ENCODE data around the gene GABPB2. TPM values are rescaled to one million over a fixed set of nuclear protein-coding genes. Genes with fewer than 3 reads are reported as not detected.

GABPB2 gene
- total RNA-seq, 1 donor from 2014 or later = 12.4 TPM

DNA sequence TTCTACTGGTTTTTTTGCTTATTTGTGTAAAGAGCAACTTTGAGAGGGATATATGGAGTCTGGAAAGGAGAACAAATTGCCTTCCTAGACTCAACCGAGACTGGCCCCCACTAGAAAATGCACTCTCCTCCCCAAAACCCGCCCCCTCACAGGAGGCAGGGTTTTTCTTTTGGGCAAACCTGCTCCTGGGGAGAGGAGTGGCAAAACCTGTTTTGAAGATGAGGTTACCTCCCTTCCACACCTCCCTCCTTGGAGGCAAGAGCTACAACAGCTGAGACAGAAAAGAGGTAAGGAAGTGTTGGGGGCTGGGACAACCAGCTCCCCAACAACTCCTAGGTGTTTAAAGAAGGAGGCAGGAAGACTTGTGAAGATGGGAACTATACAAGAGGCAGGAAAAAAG lies 34.2 kb upstream of the GABPB2 start, which contains the start of gene BNIPL:
Gene BNIPL (plus strand): TSS at position 231 of the 400 bp plus-strand sequence. CDS start 140 bp downstream, at position 371.
- peaks cover 20% of the 10 kb centered on the region for H3K36me3 Mint-ChIP-seq (ENCODE audit: insufficient read depth)
- peaks cover 2% of the 10 kb centered on the region for H3K4me1 Mint-ChIP-seq (ENCODE audit: low read depth)
- H3K27me3 Mint-ChIP-seq = no peaks in the 10 kb centered on the region
- TF ChIP-seq, protein P1, sequence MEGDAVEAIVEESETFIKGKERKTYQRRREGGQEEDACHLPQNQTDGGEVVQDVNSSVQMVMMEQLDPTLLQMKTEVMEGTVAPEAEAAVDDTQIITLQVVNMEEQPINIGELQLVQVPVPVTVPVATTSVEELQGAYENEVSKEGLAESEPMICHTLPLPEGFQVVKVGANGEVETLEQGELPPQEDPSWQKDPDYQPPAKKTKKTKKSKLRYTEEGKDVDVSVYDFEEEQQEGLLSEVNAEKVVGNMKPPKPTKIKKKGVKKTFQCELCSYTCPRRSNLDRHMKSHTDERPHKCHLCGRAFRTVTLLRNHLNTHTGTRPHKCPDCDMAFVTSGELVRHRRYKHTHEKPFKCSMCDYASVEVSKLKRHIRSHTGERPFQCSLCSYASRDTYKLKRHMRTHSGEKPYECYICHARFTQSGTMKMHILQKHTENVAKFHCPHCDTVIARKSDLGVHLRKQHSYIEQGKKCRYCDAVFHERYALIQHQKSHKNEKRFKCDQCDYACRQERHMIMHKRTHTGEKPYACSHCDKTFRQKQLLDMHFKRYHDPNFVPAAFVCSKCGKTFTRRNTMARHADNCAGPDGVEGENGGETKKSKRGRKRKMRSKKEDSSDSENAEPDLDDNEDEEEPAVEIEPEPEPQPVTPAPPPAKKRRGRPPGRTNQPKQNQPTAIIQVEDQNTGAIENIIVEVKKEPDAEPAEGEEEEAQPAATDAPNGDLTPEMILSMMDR (IDR thresholded peaks at IDR 0.05; ENCODE audit: unreplicated experiment) = no peak
- no peak within 1 kb of the TSS for H3K4me3 Mint-ChIP-seq (ENCODE audit: low read depth)
- DNase-seq (ENCODE audit: low spot score, unreplicated experiment) = no peak
- H3K27ac Mint-ChIP-seq = peak within 1 kb of the TSS; percentile 22
- H3K9me3 Mint-ChIP-seq (ENCODE audit: low read depth) = no peaks in the 10 kb centered on the region

DNA sequence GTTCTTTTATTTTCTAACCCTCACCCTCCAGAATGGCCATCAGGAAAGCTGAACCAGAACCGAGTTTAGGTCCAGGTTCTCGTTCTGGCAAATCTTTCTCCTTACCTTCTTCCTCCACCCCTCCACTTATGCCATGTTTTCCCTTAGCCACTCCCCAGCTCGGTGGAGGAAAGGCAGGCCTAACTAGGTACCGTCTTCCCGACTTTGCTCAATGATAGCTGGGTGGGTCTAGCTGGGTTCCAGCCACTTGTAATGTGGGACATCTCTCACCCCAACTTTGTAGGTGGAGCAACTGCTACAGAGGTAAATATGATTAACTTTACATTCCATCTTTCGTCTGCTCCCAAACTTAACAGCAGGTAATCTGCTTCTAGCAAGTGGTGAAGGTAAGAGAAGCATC lies 33.5 kb upstream of the GABPB2 start:
- H3K9me3 Mint-ChIP-seq (ENCODE audit: low read depth) = no peaks in the 10 kb centered on the region
- peaks cover 2% of the 10 kb centered on the region for H3K4me1 Mint-ChIP-seq (ENCODE audit: low read depth)
- peaks cover 17% of the 10 kb centered on the region for H3K36me3 Mint-ChIP-seq (ENCODE audit: insufficient read depth)
- no peak for DNase-seq (ENCODE audit: low spot score, unreplicated experiment)
- no peak overlapping the region for H3K4me3 Mint-ChIP-seq (ENCODE audit: low read depth)
- no peaks in the 10 kb centered on the region for H3K27me3 Mint-ChIP-seq
- no peak overlapping the region for H3K27ac Mint-ChIP-seq
- TF ChIP-seq, protein P1 (IDR thresholded peaks at IDR 0.05; ENCODE audit: unreplicated experiment) = no peak

DNA sequence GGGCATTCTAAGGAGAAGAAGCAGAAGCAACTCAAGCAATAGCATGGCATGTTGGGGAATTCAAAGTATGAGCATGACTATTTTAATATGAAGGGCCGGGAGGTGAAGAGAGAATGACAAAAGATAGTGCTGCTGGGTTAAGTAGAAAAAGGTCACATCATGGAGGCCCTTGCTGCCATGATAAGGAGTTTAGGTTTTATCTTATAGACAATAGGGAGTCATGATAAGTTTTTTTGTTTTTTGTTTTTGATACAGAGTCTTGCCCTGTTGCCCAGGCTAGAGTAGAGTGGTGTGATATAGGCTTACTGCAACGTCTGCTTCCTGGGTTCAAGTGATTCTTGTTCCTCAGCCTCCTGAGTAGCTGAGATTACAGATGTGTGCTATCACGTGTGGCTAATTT lies 31.0 kb upstream of the GABPB2 start:
- TF ChIP-seq, protein P1 (IDR thresholded peaks at IDR 0.05; ENCODE audit: unreplicated experiment) = no peak
- H3K27me3 Mint-ChIP-seq = no peaks in the 10 kb centered on the region
- peak overlapping the region; percentile 2 for H3K27ac Mint-ChIP-seq
- H3K4me3 Mint-ChIP-seq (ENCODE audit: low read depth) = no peak overlapping the region
- no peak for DNase-seq (ENCODE audit: low spot score, unreplicated experiment)
- H3K36me3 Mint-ChIP-seq (ENCODE audit: insufficient read depth) = peaks cover 12% of the 10 kb centered on the region
- H3K9me3 Mint-ChIP-seq (ENCODE audit: low read depth) = no peaks in the 10 kb centered on the region
- peaks cover 2% of the 10 kb centered on the region for H3K4me1 Mint-ChIP-seq (ENCODE audit: low read depth)

DNA sequence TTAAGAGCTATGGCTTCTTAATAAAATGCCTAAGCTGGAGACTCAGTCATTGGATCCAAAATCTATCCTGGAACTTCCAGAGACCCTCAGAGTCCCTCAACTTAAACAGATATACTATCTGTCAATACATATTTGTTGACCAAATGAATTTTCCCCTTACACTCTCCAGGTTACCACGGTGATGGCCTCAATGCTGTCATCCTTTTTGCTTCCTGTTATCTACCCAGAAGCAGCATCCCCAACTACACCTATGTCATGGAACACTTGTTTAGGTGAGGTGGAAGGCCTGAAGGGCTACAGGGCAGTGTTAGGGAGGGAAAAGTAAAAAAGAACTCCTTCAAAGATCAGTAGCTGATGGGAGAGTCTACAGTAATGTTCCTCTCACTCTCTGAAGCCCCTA lies 27.4 kb upstream of the GABPB2 start:
- Mint-ChIP-seq H3K4me3 (ENCODE audit: low read depth) (no peak overlapping the region), H3K27me3 (no peaks in the 10 kb centered on the region), H3K27ac (no peak overlapping the region), H3K4me1 (ENCODE audit: low read depth) (peaks cover 4% of the 10 kb centered on the region), H3K36me3 (ENCODE audit: insufficient read depth) (peaks cover 4% of the 10 kb centered on the region), H3K9me3 (ENCODE audit: low read depth) (no peaks in the 10 kb centered on the region)
- TF ChIP-seq, protein P1 (IDR thresholded peaks at IDR 0.05; ENCODE audit: unreplicated experiment) = no peak
- no peak for DNase-seq (ENCODE audit: low spot score, unreplicated experiment)

DNA sequence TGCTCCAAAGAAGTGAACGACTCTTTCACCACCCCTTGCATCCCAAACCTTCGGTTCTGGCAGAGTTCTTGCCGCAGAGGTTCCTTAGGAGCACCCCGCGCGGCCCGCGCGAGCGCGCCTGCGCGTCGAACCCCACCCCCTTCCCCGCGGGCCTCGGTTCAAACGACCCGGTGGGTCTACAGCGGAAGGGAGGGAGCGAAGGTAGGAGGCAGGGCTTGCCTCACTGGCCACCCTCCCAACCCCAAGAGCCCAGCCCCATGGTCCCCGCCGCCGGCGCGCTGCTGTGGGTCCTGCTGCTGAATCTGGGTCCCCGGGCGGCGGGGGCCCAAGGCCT lies 23.0 kb upstream of the GABPB2 start, which contains the start of gene C1orf56:
Gene C1orf56 (plus strand): TSS at position 161 of the 334 bp plus-strand sequence. CDS start 97 bp downstream, at position 258.
- H3K9me3 Mint-ChIP-seq (ENCODE audit: low read depth) = no peaks in the 10 kb centered on the region
- DNase-seq (ENCODE audit: low spot score, unreplicated experiment) = peak; percentile 54
- no peaks in the 10 kb centered on the region for H3K27me3 Mint-ChIP-seq
- TF ChIP-seq, protein P1 (IDR thresholded peaks at IDR 0.05; ENCODE audit: unreplicated experiment) = no peak
- peak within 1 kb of the TSS; percentile 87 for H3K4me3 Mint-ChIP-seq (ENCODE audit: low read depth)
- peaks cover 5% of the 10 kb centered on the region for H3K4me1 Mint-ChIP-seq (ENCODE audit: low read depth)
- peaks cover 5% of the 10 kb centered on the region for H3K36me3 Mint-ChIP-seq (ENCODE audit: insufficient read depth)
- peak within 1 kb of the TSS; percentile 94 for H3K27ac Mint-ChIP-seq
